ENCODE results near the gene CNTN6. TPM values are rescaled to one million over a fixed set of nuclear protein-coding genes. Genes with fewer than 3 reads are reported as not detected.

The CNTN6 gene
- total and polyA plus RNA-seq, 2 donors (not counting 1 experiment from before 2014, with no cell fraction given), result not detected

DNA sequence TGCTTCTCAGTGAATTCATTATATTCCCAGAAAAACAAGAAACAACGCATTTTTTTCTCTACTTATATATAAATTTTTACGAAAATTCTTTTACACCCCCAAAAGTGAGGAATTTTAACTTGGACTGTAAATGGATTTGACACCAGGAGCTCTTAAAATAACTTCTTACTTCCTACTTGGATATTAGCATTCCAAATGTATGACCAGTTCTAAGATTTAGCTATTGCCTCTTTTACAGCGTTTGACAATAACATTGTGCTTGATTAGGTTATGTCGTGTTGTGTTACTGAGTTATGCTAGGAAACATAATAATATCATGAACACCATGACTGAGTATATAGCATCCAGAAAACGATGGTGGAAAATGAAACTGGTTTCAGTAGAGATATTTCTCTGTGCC is 177.0 kb downstream of the CNTN6 start:
- no peak for DNase-seq
- no peak overlapping the region for H3K9ac ChIP-seq (ENCODE audit: low read length)
- POLR2A ChIA-PET, result no interaction called here

DNA sequence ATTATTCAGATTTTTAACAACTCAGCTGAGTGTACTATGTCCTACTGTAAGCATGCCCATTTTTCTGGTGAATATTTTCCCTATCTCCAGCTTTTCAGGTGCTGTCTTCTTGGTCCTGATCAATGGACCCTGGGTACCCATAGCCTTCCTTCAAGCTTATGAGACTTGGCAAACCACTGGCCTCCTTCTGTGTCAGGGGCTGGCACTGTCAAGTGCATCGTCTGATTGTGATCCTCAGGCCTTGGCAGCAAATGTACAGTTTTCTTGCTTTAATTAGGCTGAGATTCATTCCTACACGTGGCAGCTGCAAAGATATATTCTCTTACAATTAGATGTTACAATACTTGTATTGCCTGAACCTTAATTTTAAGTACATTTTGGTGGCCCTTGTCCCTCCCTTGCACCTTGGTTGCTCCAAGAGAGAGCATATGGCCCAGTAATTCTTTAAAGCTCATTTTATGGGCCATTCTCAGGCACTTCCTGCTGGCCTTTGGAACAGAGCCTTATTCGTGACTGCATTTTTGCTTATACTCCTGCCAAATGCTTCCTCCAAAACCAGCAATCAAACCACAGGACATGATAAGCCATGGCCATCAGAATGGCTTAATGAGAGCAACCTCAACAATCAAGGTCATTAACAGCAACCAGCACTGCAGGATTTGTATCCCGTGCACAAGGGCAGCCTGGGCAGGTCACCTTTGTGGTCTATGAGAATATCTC is 179.9 kb downstream of the CNTN6 start:
- Mint-ChIP-seq H3K4me3 (no peak overlapping the region), H3K4me1 (no peaks in the 10 kb centered on the region), H3K27me3 (no peaks in the 10 kb centered on the region), H3K9me3 (ENCODE audit: insufficient read depth) (no peaks in the 10 kb centered on the region), H3K27ac (no peak overlapping the region)
- 100% methylated on average over 2 of the region's 4 CpGs for WGBS (ENCODE audit: insufficient coverage)
- Histone ChIP-seq H3K79me2 (ENCODE audit: control insufficient read depth, insufficient read depth, low read length) (no peaks in the 10 kb centered on the region), H4K20me1 (ENCODE audit: control insufficient read depth, insufficient read depth, low read length, poor library complexity, severe bottlenecking) (no peaks in the 10 kb centered on the region), H3K4me3 (ENCODE audit: control extremely low read depth in 1 of 5, extremely low read depth in 1 of 5, insufficient read depth in 1 of 5, low read depth in 2 of 5, low read length in 4 of 5) (no peak overlapping the region), H3K27ac (ENCODE audit: low read length in 2 of 2) (no peak overlapping the region), H3K4me2 (replicated peaks; ENCODE audit: low read depth, low read length, poor library complexity, severe bottlenecking) (no peak overlapping the region), H3K27me3 (replicated peaks in 1 of 4; ENCODE audit: control extremely low read depth in 1 of 4, control insufficient read depth in 3 of 4, insufficient read depth in 4 of 4, low read length in 3 of 4) (no peaks in the 10 kb centered on the region), H3K9me3 (ENCODE audit: control extremely low read depth in 1 of 3, control insufficient read depth in 2 of 3, insufficient read depth in 1 of 3, low read length in 2 of 3) (no peaks in the 10 kb centered on the region), H2AFZ (ENCODE audit: insufficient read depth, low read depth, low read length, poor library complexity, severe bottlenecking) (no peak overlapping the region), H3K36me3 (replicated peaks in 1 of 2; ENCODE audit: control extremely low read depth in 1 of 2, control insufficient read depth in 1 of 2, extremely low read depth in 1 of 2, insufficient read depth in 2 of 2, low read length in 1 of 2) (no peaks in the 10 kb centered on the region), H3K4me1 (ENCODE audit: control insufficient read depth in 2 of 2, insufficient read depth in 2 of 2, low read length in 2 of 2) (no peaks in the 10 kb centered on the region), H3K9ac (ENCODE audit: low read length) (no peak overlapping the region)
- TF ChIP-seq EZH2 (IDR thresholded peaks at IDR 0.05; ENCODE audit: borderline replicate concordance, insufficient read depth, low read depth, low read length, poor library complexity, severe bottlenecking), result no peak
- TF ChIP-seq, protein P1, sequence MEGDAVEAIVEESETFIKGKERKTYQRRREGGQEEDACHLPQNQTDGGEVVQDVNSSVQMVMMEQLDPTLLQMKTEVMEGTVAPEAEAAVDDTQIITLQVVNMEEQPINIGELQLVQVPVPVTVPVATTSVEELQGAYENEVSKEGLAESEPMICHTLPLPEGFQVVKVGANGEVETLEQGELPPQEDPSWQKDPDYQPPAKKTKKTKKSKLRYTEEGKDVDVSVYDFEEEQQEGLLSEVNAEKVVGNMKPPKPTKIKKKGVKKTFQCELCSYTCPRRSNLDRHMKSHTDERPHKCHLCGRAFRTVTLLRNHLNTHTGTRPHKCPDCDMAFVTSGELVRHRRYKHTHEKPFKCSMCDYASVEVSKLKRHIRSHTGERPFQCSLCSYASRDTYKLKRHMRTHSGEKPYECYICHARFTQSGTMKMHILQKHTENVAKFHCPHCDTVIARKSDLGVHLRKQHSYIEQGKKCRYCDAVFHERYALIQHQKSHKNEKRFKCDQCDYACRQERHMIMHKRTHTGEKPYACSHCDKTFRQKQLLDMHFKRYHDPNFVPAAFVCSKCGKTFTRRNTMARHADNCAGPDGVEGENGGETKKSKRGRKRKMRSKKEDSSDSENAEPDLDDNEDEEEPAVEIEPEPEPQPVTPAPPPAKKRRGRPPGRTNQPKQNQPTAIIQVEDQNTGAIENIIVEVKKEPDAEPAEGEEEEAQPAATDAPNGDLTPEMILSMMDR (IDR thresholded peaks at IDR 0.05), result no peak
- CTCF ChIA-PET, result no interaction called here
- POLR2A ChIA-PET, result no interaction called here
- intact Hi-C loops (cut with micrococcal nuclease), result loop anchor here (10.0 kb wide), 1 partner anchor 1902 kb away; the partner anchor contains the start of gene CRBN
- no peak for ATAC-seq (ENCODE audit: low read depth)
- no peak for DNase-seq

More for the DNA sequence above, 177.0 kb downstream of the CNTN6 start:
- no peak overlapping the region for H3K4me3 Mint-ChIP-seq
- intact Hi-C loops (cut with micrococcal nuclease), result loop anchor here (10.0 kb wide), 1 partner anchor 1905 kb away; the partner anchor contains the start of gene CRBN
- Histone ChIP-seq H4K20me1 (ENCODE audit: control insufficient read depth, insufficient read depth, low read length, poor library complexity, severe bottlenecking) (no peaks in the 10 kb centered on the region), H3K27me3 (replicated peaks in 1 of 4; ENCODE audit: control extremely low read depth in 1 of 4, control insufficient read depth in 3 of 4, insufficient read depth in 4 of 4, low read length in 3 of 4) (no peaks in the 10 kb centered on the region), H2AFZ (ENCODE audit: insufficient read depth, low read depth, low read length, poor library complexity, severe bottlenecking) (no peak overlapping the region), H3K9me3 (ENCODE audit: control extremely low read depth in 1 of 3, control insufficient read depth in 2 of 3, insufficient read depth in 1 of 3, low read length in 2 of 3) (no peaks in the 10 kb centered on the region), H3K36me3 (replicated peaks in 1 of 2; ENCODE audit: control extremely low read depth in 1 of 2, control insufficient read depth in 1 of 2, extremely low read depth in 1 of 2, insufficient read depth in 2 of 2, low read length in 1 of 2) (no peaks in the 10 kb centered on the region), H3K4me3 (ENCODE audit: control extremely low read depth in 1 of 5, extremely low read depth in 1 of 5, insufficient read depth in 1 of 5, low read depth in 2 of 5, low read length in 4 of 5) (no peak overlapping the region), H3K79me2 (ENCODE audit: control insufficient read depth, insufficient read depth, low read length) (no peaks in the 10 kb centered on the region), H3K4me1 (ENCODE audit: control insufficient read depth in 2 of 2, insufficient read depth in 2 of 2, low read length in 2 of 2) (no peaks in the 10 kb centered on the region), H3K4me2 (replicated peaks; ENCODE audit: low read depth, low read length, poor library complexity, severe bottlenecking) (no peak overlapping the region), H3K27ac (ENCODE audit: low read length in 2 of 2) (no peak overlapping the region)
- no peaks in the 10 kb centered on the region for H3K9me3 Mint-ChIP-seq (ENCODE audit: insufficient read depth)
- CTCF ChIA-PET, result no interaction called here
- ATAC-seq (ENCODE audit: low read depth), result no peak
- no peaks in the 10 kb centered on the region for H3K27me3 Mint-ChIP-seq
- no CpG with 5 or more reads among the region's 5 CpGs for WGBS (ENCODE audit: insufficient coverage)
- H3K27ac Mint-ChIP-seq, result no peak overlapping the region
- TF ChIP-seq EZH2 (IDR thresholded peaks at IDR 0.05; ENCODE audit: borderline replicate concordance, insufficient read depth, low read depth, low read length, poor library complexity, severe bottlenecking), result no peak
- TF ChIP-seq, protein P1 (IDR thresholded peaks at IDR 0.05), result no peak
- H3K4me1 Mint-ChIP-seq, result no peaks in the 10 kb centered on the region
